EH (cell line): ENCODE results near the gene IGFL4.

Source experiments
- DNase-seq: peaks from one replicate; pipeline ENCODE4 v3.0.0-alpha.2; 2015; ENCODE audit warnings: low read depth

The IGFL4 gene

DNA sequence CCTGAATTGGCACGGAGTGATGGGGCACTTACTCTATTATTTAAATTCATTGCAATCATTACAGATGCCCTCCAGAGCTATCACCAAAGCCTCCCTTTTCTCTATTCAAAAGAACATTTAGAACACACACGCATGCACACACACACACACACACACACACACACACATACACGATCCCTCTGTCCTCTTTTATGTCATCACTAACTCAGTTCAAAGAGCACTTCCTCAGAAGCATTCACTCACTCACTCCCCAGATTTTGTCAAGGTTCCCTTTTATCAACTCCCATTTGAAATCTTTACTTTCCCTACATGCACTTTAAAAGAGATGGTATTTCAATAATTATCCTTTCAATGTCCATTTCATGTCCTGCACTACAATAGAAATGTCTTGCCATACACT lies 22.4 kb upstream of the IGFL4 start:
- DNase-seq: no peak

DNA sequence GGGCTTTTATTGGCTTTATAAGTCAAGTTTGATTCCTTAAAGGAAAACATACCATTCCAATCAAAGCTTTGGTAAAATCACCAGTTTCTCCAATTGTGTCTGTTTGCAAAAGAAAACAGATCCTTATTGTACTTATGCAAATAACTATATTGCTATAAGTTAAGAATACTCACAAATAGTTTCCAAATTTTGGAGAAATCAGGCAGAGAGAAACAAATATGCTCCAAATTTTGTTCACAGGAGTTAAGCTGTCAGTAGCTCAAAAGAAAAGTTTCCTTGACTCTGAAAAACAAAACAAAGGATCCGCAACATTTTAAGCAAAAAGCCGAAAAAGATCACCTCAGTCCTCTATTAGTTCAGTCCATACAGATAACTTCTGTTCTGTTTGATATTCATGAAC lies 19.2 kb upstream of the IGFL4 start:
- DNase-seq: no peak

DNA sequence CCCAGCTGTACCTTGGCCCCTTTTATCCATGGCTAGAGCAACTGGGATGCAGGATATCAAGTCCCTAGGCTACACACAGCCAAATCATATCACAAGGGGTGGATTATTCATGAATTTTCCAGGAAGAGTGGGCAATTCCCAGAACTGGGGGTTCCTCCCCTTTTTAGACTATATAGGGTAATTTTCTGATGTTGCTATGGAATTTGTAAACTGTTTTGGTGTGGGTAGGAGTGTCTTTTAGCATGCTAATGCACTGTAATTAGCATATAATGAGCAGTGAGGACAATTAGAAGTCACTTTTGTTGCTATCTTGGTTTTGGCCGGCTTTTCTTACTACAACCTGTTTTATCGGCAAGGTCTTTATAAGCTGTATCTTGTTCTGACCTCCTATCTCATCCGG lies 18.0 kb upstream of the IGFL4 start:
- DNase-seq: no peak

DNA sequence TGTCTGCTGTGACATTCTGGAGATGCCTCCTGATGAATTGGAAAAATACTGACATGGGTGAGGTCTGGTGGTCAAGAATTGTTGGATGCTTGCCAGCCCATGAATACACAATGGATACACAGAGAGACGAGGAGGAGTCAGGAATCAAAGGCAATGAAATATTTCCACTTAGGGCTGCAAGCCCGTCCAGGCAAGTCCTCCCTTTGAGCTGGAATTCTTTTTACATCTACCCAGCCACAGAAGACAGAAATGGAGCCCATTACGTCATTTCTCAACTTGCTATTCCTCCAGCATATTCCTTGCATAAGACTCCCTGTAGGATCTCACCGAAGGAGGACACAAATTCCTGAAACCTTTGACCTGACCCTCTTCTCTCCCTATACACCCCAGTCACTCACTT lies 15.7 kb upstream of the IGFL4 start:
- no peak for DNase-seq

DNA sequence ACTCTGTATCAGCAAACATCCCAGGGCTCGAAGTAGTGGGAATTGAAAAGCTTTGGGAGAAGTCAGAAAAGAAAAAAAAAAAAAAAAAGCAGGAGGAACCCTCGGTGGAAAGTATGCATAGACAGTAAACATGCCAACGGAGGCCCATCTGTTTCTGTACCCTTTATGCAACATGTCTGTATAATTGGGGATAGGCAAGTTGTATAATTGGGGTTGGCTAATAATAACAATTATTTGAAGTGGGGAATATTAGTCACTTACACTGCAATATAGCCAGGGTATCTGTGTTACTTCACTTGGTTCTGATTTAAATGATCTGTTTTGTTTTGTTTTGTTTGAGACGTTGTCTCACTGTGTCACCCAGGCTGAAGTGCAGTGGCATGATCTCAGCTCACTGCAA lies 12.1 kb upstream of the IGFL4 start:
- DNase-seq: no peak

DNA sequence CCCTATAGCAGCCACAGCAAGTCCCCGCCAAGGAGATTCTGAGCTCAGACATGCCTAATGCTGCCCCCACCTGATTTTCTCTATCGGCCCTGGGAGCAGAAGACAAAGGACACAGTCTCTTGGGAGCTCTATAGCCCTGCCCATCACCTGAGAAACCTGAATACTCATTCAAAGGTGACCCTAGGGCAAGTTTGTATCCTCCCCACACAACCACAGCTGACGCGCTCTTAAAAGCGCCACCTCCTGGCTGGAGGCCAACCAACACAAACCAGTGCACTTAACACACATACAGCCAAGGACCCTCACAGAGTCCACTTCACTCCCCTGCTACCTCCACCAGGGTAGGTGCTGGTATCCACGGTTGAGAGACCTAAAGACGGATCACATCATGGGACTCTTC lies 8.8 kb upstream of the IGFL4 start:
- no peak for DNase-seq

DNA sequence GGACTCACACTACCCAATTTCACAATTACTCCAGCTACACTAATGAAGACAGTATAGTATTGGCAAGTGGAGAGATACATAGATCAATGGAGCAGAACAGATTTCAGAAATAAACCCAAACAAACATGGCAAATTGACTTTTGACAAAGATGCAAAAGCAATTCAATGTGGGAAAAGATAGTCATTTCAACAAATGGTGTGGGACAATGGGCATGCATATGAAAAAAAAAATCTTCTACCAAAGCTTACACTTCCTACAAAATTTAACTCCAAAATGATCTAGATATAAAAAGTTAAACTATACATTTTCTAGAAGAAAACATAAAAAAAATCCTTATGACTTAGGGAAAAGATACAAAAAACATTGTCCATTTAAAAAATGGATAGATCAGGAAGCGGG lies 2.7 kb upstream of the IGFL4 start:
- no peak for DNase-seq

DNA sequence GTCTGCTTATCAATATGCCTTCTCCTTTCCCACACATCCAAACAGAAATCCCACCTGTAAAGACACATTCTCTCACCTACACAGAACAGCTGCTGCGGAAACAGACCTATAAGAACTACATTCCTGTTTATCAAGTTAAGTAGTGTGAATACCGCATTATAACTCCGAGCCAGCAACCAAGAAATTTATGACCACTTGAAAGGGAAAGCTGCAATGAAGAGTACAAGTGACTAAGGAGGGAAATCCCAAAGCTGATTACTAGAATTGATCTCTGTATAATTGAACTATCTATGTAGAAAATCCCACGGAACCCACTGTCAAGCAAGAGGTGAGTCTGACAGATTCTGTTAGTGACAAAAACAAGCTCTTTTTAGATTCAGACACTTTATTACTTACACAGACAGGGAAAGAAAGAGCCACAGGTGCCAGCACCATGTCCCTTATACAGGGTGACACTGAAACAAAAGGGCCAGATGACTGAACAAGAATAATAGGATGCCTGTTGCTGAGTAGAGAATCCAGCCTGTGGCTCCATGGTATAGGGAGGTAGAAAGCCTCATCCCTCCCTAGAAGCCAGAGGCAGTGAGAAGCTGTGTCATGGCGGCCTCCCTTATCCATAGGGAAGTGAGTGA lies 1.6 kb upstream of the IGFL4 start:
- DNase-seq: no peak

DNA sequence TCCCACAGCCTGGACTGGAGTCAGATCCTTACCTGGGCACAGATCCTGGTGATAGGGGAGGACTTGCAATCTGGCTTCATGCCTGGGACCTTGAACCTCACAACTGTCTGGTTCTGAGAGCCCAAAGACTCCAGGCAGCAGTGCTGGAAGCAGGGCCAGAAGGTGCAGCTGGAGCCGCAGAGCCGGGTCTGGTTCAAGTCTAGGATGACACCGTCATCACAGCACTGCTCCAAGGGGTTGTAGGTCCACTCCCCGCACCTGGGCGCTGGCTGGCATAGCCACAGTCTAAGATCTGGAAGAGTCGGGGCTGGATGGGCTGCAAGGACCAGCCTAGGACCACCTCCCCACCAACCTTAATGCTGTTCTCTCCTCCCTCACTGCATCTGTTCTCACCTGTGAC lies 677 bp downstream of the IGFL4 start:
- DNase-seq: no peak

DNA sequence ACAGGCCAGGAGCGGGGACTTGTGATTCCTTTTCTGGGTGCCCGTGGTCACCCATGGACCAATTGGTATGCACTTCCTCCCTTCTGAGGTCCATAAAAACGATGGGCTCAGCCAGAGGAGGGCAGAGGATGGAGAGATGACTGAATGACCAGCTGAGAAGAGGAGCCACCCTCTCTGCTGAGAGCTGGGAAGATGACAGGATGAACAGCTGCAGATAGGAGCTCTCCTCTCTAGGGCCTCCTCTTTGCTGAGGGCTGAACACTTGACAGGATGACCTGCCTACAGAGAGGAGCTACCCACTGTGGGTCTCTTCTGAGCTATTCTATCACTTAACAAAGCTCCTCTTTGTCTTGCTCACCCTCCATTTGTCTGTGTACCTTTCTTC lies 4.1 kb downstream of the IGFL4 start:
- no peak for DNase-seq

DNA sequence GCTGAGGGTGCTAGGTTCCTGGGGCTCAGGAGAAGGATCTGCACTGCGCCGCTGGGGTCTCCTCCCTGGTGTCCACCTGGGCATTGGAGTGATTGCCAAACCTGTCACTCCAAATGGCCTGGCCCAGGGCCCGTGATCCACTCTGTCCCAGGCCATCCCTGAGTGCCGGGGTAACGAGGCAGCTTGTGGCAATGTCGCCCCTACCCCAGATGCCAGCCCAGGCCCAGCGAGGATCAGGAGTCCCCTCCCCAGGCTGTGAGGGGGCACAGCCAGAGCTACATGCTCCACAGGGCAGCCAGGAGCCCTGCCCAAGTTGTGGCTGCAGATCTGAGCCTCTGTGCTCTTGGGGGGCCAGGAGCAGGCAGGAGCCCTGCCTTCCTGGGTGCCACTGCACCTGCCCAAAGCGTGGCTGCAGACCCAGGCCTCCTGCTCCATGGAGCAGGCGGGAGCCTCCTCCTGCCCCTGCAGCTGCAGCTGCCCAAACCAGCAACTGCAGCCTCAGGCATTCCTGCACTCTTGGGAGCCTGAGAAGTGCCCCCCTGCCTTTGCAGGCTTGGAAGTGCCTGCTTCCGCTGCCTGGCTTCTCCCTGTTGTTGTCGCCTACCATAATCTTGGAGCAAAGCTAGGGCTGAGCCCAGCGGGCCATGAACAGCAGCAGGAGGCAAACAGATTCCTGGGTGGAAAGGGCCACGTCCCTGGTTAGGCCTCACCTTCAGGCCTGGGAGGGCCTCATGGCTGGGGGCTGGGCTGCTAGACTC lies 4.6 kb downstream of the IGFL4 start:
- no peak for DNase-seq

DNA sequence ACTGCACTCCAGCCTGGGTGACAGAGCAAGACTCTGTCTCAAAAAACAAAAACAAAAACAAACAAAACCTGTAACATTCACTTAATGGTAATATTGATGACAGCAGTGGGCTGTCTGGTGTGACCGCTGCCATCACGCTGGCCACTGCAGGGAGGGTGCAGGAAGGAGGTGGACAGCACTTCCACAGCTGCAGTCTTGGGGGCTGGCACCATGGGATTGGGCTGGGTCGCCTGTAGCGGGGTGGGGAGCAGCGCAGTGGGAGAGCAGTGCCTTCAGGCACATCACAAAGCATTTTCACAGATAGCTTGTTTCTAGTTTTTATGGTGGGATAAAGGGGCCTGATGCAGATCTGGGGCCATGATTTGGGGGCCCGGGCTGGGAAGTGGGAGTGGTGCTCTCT lies 5.3 kb downstream of the IGFL4 start:
- no peak for DNase-seq

DNA sequence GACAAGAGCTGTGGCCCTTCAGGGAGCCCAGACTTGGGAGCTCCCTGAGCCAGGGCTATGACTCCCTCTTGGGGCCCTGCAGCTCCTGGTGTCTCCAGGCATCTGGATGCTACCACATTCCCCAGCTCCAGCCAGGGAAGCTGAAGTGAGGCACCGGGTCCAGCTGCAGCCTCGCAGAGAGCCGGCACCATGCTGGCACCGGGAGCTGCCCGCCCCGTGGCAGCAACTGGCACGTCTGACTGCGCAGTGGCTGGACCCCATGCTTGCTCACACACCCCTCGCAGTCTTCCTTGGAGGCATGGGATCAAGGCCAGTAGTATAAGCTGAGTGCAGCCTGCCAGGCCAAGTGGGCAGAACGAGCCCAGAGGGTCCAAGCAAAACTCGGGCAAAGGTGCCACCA lies 7.4 kb downstream of the IGFL4 start:
- no peak for DNase-seq

DNA sequence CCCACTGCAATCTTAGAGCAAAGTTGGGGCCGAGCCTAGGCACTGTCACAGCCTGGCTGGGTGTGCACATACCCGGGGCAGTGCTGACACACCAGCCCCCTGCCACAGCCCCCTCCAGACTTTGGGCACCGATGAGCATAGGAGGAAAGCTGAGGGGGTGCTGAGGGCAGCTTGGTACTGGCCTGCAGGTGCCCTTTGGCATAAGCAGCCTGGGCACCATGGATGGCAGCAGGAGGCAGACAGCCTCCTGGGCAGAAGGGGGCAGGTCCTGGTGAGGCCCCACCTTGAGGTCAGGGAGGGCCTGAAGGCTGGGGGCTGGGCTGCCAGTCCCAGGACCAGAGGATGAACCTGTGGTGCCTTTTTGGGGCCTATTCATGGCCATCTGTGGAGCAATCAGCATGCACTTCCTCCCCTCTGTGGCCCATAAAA lies 8.2 kb downstream of the IGFL4 start:
- DNase-seq: no peak

DNA sequence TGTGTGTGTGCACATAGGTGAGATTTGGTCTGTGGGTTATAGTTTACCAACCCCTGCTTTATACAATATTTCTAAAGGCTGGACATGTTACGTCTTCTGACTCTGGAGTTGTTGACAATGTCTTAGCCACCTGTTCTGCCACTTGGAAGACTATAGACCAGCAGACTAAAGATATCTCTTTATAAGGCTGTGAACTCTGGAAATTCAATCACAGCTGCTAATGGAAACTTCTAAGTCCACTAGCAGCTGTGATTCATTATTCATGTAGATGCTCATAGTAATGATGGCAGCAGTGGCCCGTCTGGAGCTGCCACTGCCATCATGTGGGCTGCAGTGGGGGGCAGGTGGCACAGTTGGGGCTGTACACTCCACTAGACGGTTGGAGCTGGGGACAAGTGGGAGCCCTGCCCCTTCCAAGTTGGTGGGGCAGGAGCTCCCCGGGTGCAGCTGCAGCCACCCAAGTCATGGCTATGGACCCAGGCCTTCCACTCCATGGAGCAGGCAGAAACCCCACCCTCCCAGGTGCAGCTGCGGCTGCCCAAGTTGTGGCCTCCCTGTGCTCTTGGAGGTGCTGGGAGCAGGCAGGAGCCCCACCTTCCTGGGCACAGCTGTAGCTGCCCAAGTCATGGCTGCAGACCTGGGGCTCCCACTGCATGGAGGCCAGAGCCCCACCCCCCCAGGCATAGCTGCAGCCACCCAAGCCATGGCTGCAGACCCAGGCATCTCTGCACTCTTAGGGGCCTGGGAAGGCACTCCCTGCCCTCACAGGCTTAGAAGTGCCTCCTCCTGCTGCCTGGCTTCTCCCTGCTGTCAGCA lies 8.8 kb downstream of the IGFL4 start:
- DNase-seq: no peak

DNA sequence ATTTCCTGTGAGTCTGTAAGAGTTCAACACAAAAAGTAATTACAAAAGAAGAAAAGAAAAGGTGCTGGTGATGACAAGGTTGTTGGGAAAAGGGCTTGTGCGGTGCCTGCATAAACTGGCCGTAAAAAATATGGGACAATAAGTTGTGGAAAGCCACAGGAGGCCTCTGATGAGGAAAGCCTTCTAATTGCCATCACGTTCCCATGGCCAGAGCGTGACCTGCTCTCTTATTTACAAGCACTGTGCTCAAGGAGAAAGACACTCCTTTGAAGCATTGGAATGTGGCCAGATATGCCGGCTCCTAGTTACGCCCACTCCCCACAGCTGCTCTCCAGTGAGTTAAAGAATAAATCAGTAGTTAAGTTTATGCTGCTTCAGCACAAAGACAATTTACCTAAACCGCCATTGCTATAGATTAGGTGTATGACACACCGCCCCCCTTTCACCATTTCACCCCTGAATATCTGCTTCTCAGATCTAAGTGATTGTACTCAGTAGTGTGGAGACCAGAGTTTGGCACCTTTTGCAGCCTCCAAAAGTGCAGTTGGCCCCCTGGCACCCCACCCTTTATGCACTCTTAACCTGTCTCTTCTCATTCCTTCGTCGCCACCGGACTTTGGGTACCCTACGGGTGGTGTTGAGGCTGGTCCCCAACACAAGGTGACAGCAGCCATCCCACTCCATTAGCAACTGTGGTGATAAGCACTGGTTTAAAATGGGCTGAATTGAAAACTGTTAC lies 9.8 kb downstream of the IGFL4 start:
- DNase-seq: no peak

DNA sequence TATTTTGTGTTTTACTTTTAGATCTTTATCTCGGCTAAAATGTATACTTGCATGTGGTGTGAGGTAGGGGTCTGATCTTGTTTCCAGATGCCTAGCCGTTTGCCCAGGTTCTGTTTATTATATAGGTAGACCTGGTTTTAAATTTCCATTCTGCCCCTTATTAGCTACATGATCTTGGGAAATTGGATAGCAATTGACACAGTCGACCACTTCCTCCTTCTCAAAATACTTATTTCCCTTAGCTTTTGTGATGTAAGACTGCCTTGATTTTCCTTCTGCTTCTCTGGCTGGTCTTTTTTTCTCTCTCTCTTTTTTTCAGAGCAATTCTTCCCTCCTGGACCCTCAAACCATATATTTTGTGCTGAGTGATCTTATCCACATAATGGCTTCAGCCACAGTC lies 15.0 kb downstream of the IGFL4 start:
- no peak for DNase-seq

DNA sequence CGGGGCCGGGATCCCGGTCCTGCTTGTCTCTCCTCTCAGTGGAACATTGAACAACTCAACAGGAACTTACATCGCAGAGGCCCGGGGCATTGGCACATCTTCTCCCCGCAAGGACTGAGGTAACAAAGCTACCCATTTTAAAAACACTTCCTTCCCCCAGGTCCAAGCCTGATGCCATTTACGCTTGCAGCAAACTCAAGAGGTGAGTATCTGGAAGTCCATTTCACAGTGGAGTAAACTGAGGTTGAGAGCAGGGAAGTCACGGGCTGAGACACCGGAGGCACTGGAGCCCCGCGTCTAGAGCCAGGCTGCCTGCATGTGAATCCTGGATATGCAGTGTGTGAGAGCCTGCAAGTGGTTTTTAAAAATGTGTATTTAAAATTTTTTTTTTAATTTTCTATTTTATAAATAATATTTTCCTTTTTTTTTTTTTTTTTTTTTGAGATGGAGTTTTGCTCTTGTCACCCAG lies 17.5 kb downstream of the IGFL4 start:
- no peak for DNase-seq

DNA sequence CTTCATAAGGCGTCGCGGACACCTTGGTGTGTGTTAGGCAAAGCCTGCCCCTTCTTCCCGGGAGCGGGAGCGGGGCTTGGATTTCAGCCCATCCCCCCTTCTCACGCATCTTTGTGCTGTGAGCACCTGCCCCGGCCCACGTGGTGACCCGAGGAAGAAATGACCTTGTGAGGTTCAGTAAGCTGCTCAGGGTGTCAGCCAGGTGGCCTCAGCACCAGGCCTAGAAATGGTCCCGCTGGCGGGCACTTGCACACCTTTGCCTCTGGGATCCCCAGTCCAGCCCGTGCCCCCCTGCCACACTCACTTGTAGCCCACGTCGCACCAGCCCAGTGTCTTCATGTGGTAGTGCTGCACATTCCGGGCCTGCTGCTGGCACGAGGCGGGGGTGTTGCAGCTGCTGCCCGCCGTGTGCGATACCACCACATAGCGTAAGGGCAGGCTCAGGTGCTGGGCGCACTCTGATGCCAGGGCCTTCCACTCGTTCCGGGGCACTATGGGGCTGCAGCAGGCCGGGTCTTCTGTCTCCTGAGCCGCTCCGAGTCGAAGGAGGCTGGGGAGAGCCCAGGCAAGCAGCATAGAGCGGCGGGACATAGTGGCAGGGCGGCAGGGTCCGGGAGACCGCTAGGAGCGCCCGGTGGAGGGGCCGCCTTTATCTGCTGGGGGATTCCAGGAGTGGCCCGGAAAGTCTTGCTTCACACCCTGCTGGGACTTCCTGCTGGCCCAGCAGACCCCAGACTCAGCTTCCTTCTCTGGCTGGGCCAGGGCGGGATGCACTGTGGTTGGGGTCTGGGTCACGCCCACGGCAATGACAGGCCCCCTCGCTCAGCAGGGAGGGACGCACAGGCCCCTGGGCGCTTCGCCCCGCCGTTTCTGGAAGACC lies 18.1 kb downstream of the IGFL4 start, which contains the start of gene PGLYRP1:
Gene PGLYRP1 (minus strand): TSS at position 623 of the 880 bp plus-strand sequence. CDS start 32 bp downstream, at position 591.
- no peak for DNase-seq

DNA sequence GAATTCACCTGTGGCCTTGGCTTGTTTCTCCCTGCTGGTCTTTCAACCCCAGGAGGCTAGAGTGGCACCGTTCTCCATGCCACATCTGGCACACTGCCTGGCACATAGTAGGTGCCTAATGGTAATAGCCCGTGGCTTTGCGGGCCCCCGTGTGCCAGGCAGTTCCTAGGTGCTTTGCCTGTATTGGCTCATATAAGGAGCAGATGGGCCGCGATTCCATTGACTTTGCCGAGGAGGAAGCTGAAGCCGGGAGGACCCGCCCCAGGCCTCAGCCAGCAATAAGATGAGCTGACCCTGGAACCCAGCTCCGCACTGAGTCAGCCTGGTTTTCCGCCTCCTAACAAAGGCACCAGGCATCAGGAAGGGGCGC lies 18.8 kb downstream of the IGFL4 start:
- no peak for DNase-seq

DNA sequence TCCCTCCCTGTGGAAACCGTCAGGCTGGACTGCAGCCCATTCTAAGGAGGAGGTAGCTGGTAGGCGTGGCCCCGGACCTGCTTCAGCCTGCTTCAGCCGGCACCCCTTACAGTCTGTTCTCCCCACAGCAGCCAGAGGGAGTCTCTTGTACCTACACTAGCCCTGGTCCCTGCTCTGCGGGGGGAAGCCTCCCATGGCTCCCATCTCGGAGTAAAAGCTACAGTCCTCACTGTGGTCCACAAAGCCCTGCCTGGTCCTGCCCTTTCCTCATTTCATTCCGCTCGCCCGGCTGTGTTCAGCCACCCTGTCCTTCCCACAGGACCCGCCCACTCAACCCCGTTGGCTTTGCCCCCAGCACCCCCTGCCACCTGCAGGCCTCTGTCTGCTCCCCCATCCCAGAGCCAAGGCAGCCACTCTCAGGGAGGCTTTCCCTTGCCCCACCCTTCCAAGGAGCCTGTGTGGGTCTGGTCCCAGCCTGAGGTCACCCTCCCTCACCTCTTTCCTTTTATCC lies 19.2 kb downstream of the IGFL4 start:
- DNase-seq: no peak
